Astrocyte (in vitro differentiated cells and primary cell): Measurements from ENCODE around the gene ZNF425. TPM values are rescaled to one million over a fixed set of nuclear protein-coding genes. Genes with fewer than 3 reads are reported as not detected.

Experiments
- DNase-seq: peaks from one replicate; pipeline ENCODE4 v3.0.0-alpha.2; 2010; ENCODE audit warnings: low read depth
- FAIRE-seq: peaks from 2 replicates; lab custom pipeline; 2011; peaks lifted over from hg19 to GRCh38; lab: Jason Lieb, UNC
- H2AFZ ChIP-seq: 2 replicates; pipeline ENCODE4 v1.6.0; 2012; ENCODE audit warnings: low read depth, low read length, inconsistent platforms
- H3K27ac ChIP-seq: 2 replicates; pipeline ENCODE4 v1.5.1; 2011; ENCODE audit warnings: low read depth, low read length, inconsistent platforms
- H3K27me3 ChIP-seq: 2 replicates; pipeline ENCODE4 v1.6.0; 2011; ENCODE audit warnings: low read length, inconsistent platforms; ENCODE audit not compliant: insufficient read depth
- H3K36me3 ChIP-seq: 2 replicates; pipeline ENCODE4 v1.5.1; 2011; ENCODE audit warnings: low read length, inconsistent platforms; ENCODE audit not compliant: insufficient read depth
- H3K4me1 ChIP-seq: 2 replicates; pipeline ENCODE4 v1.5.1; 2011; ENCODE audit warnings: low read length, inconsistent platforms; ENCODE audit not compliant: insufficient read depth
- H3K4me2 ChIP-seq: 2 replicates; pipeline ENCODE4 v1.6.0; 2012; ENCODE audit warnings: low read length, inconsistent platforms
- H3K4me3 ChIP-seq: 2 replicates; pipeline ENCODE4 v1.5.1; 2011; ENCODE audit warnings: low read depth, mild to moderate bottlenecking, low read length, inconsistent platforms; ENCODE audit not compliant: insufficient read depth
- H3K79me2 ChIP-seq: 2 replicates; pipeline ENCODE4 v1.6.0; 2012; ENCODE audit warnings: mild to moderate bottlenecking, low read length, inconsistent platforms; ENCODE audit not compliant: insufficient read depth
- H3K9ac ChIP-seq: 2 replicates; pipeline ENCODE4 v1.6.0; 2012; ENCODE audit warnings: mild to moderate bottlenecking, low read length, inconsistent platforms
- H3K9me3 ChIP-seq: 2 replicates; pipeline ENCODE4 v1.5.1; 2012; ENCODE audit warnings: low read depth, mild to moderate bottlenecking, low read length, inconsistent platforms; ENCODE audit not compliant: insufficient read depth
- H4K20me1 ChIP-seq: 2 replicates; pipeline ENCODE4 v1.6.0; 2012; ENCODE audit warnings: low read length, inconsistent platforms; ENCODE audit not compliant: insufficient read depth
- H3K27ac Mint-ChIP-seq: one replicate; pipeline ENCODE4 v1.8.0; 2021; ENCODE audit warnings: mild to moderate bottlenecking, mixed read lengths; ENCODE audit not compliant: unreplicated experiment
- H3K27me3 Mint-ChIP-seq: one replicate; pipeline ENCODE4 v1.8.0; 2021; ENCODE audit warnings: low read depth, mixed read lengths; ENCODE audit not compliant: unreplicated experiment
- H3K36me3 Mint-ChIP-seq: one replicate; pipeline ENCODE4 v1.8.0; 2021; ENCODE audit warnings: low read depth, mixed read lengths; ENCODE audit not compliant: unreplicated experiment
- H3K4me1 Mint-ChIP-seq: one replicate; pipeline ENCODE4 v1.8.0; 2021; ENCODE audit warnings: low read depth, mixed read lengths; ENCODE audit not compliant: unreplicated experiment
- H3K4me3 Mint-ChIP-seq: one replicate; pipeline ENCODE4 v1.8.0; 2021; ENCODE audit warnings: mild to moderate bottlenecking, moderate library complexity, mixed read lengths; ENCODE audit not compliant: unreplicated experiment
- H3K9me3 Mint-ChIP-seq: one replicate; pipeline ENCODE4 v1.8.0; 2021; ENCODE audit warnings: mild to moderate bottlenecking, mixed read lengths; ENCODE audit not compliant: unreplicated experiment
- CTCF ChIP-seq: IDR thresholded peaks from 2 replicates; pipeline ENCODE4 v1.5.1; 2011; ENCODE audit warnings: low read depth, mild to moderate bottlenecking, inconsistent platforms, low read length, moderate library complexity; ENCODE audit not compliant: insufficient read depth
- EZH2 ChIP-seq: IDR thresholded peaks from 2 replicates; pipeline ENCODE4 v1.6.1; 2012; ENCODE audit warnings: mild to moderate bottlenecking, low read length, inconsistent platforms; ENCODE audit not compliant: insufficient read depth
- total RNA-seq: library from RNA; stranded (reverse); gene quantifications from 2 replicates; pipeline ENCODE4 v1.2.1, GENCODE V29; 2021

Gene ZNF425
- total RNA-seq, 1 donor from 2014 or later, result 5.9 TPM

DNA sequence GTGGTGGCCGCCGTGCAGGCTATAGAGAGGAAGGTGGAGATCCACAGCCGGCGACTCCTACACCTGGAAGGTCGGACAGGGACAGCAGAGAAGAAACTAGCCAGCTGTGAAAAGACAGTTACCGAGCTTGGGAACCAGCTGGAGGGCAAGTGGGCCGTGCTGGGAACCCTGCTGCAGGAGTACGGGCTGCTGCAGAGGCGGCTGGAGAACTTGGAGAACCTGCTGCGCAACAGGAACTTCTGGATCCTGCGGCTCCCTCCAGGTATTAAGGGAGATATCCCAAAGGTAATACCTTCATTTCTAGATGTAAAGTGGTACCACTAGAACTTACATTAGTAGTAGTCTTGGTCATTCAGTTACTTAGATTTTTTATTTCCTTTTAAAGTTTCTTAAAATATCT lies 27.9 kb upstream of the ZNF425 start:
- Mint-ChIP-seq H3K4me1 (peaks cover 4% of the 10 kb centered on the region), H3K9me3 (peaks cover 2% of the 10 kb centered on the region), H3K36me3 (peaks cover 19% of the 10 kb centered on the region), H3K4me3 (no peak overlapping the region), H3K27ac (no peak overlapping the region), H3K27me3 (no peaks in the 10 kb centered on the region)
- no peaks in the 10 kb centered on the region for H3K9me3 ChIP-seq
- H3K4me3 ChIP-seq, result no peak overlapping the region
- H2AFZ ChIP-seq, result no peak overlapping the region
- TF ChIP-seq EZH2, result no peak
- no peak for TF ChIP-seq CTCF
- peaks cover 77% of the 10 kb centered on the region for H3K79me2 ChIP-seq
- no peaks in the 10 kb centered on the region for H3K27me3 ChIP-seq
- peaks cover 9% of the 10 kb centered on the region for H3K36me3 ChIP-seq
- H3K9ac ChIP-seq, result no peak overlapping the region
- FAIRE-seq, result no peak
- peaks cover 42% of the 10 kb centered on the region for H4K20me1 ChIP-seq
- DNase-seq, result no peak
- no peaks in the 10 kb centered on the region for H3K4me1 ChIP-seq
- H3K27ac ChIP-seq, result no peak overlapping the region
- H3K4me2 ChIP-seq, result no peak overlapping the region

- H3K4me3 Mint-ChIP-seq, result no peak overlapping the region
- Histone ChIP-seq H3K79me2 (peaks cover 77% of the 10 kb centered on the region), H3K9me3 (no peaks in the 10 kb centered on the region), H3K4me3 (no peak overlapping the region), H3K27me3 (no peaks in the 10 kb centered on the region), H3K27ac (no peak overlapping the region), H3K36me3 (peaks cover 9% of the 10 kb centered on the region), H4K20me1 (peaks cover 42% of the 10 kb centered on the region), H3K9ac (no peak overlapping the region), H3K4me1 (no peaks in the 10 kb centered on the region), H3K4me2 (no peak overlapping the region), H2AFZ (no peak overlapping the region)
- peaks cover 4% of the 10 kb centered on the region for H3K4me1 Mint-ChIP-seq
- H3K9me3 Mint-ChIP-seq, result peaks cover 2% of the 10 kb centered on the region
- FAIRE-seq (no peak), DNase-seq (no peak)
- no peaks in the 10 kb centered on the region for H3K27me3 Mint-ChIP-seq
- H3K27ac Mint-ChIP-seq, result no peak overlapping the region
- no peak for TF ChIP-seq CTCF
- TF ChIP-seq EZH2, result no peak
- peaks cover 19% of the 10 kb centered on the region for H3K36me3 Mint-ChIP-seq
These were observed 27.2 kb upstream of the ZNF425 start for GRCh38 chr7:149153346-149153745.

GRCh38 chr7:149150981-149151380 lies 24.9 kb upstream of the ZNF425 start:
- Histone ChIP-seq H3K9me3 (no peaks in the 10 kb centered on the region), H3K4me1 (peaks cover 3% of the 10 kb centered on the region), H3K4me2 (no peak overlapping the region), H3K36me3 (peaks cover 9% of the 10 kb centered on the region), H3K4me3 (no peak overlapping the region), H3K79me2 (peaks cover 71% of the 10 kb centered on the region), H3K9ac (no peak overlapping the region), H3K27ac (no peak overlapping the region), H2AFZ (no peak overlapping the region), H3K27me3 (no peaks in the 10 kb centered on the region), H4K20me1 (peaks cover 42% of the 10 kb centered on the region)
- H3K27me3 Mint-ChIP-seq, result no peaks in the 10 kb centered on the region
- peaks cover 1% of the 10 kb centered on the region for H3K9me3 Mint-ChIP-seq
- FAIRE-seq (no peak), DNase-seq (no peak)
- no peak for TF ChIP-seq CTCF
- no peak for TF ChIP-seq EZH2
- peaks cover 8% of the 10 kb centered on the region for H3K36me3 Mint-ChIP-seq
- peak overlapping the region; percentile 42 for H3K4me3 Mint-ChIP-seq
- H3K4me1 Mint-ChIP-seq, result peaks cover 7% of the 10 kb centered on the region
- no peak overlapping the region for H3K27ac Mint-ChIP-seq
